OCI-LY1 (cell line): ENCODE data around the gene PDE9A.

Experiments
- H2AFZ ChIP-seq: fragments of 200-600 bp; sonication (generic), shearing (Covaris generic); 2 replicates; pipeline ENCODE4 v1.6.0; 2014; ENCODE audit warnings: antibody characterized with exemption, mild to moderate bottlenecking, low read length
- H3F3A ChIP-seq: fragments of 200-600 bp; sonication (generic), shearing (Covaris generic); 2 replicates; pipeline ENCODE4 v1.6.0; 2014; ENCODE audit warnings: mild to moderate bottlenecking, antibody characterized with exemption, low read length, moderate library complexity; ENCODE audit not compliant: insufficient read depth
- H3K27ac ChIP-seq: fragments of 200-600 bp; sonication (generic); 2 replicates; pipeline ENCODE4 v1.5.1; 2014; ENCODE audit warnings: low read length, mixed run types, mild to moderate bottlenecking, low read depth; ENCODE audit not compliant: poor library complexity, severe bottlenecking
- H3K27me3 ChIP-seq: fragments of 200-600 bp; sonication (generic); 2 replicates; pipeline ENCODE4 v1.6.0; 2014; ENCODE audit warnings: antibody characterized with exemption, mild to moderate bottlenecking, low read length, moderate library complexity; ENCODE audit not compliant: insufficient read depth
- H3K36me3 ChIP-seq: fragments of 200-600 bp; sonication (generic); 2 replicates; pipeline ENCODE4 v1.6.1; 2014; ENCODE audit warnings: mild to moderate bottlenecking, antibody characterized with exemption, low read length, moderate library complexity, mixed read lengths; ENCODE audit not compliant: insufficient read depth
- H3K4me1 ChIP-seq: fragments of 200-600 bp; sonication (generic); 2 replicates; pipeline ENCODE4 v1.5.1; 2014; ENCODE audit warnings: mild to moderate bottlenecking, low read length, moderate library complexity; ENCODE audit not compliant: insufficient read depth, severe bottlenecking
- H3K4me2 ChIP-seq: fragments of 200-600 bp; sonication (generic), shearing (Covaris generic); 2 replicates; pipeline ENCODE4 v1.6.1; 2014; ENCODE audit warnings: low read length
- H3K4me3 ChIP-seq: fragments of 200-600 bp; sonication (generic); 2 replicates; pipeline ENCODE4 v1.5.1; 2014; ENCODE audit warnings: low read length, low read depth, mild to moderate bottlenecking, mixed read lengths; ENCODE audit not compliant: poor library complexity, severe bottlenecking
- H3K79me2 ChIP-seq: fragments of 200-600 bp; shearing (Covaris generic); 2 replicates; pipeline ENCODE4 v1.6.1; 2016; ENCODE audit warnings: mixed run types, low read length, mixed read lengths; ENCODE audit not compliant: insufficient read depth
- H3K9ac ChIP-seq: fragments of 200-600 bp; sonication (generic), shearing (Covaris generic); 2 replicates; pipeline ENCODE4 v1.6.1; 2014; ENCODE audit warnings: mild to moderate bottlenecking, low read length, mixed read lengths
- H3K9me2 ChIP-seq: fragments of 200-600 bp; sonication (generic), shearing (Covaris generic); 2 replicates; pipeline ENCODE4 v1.6.1; 2014; ENCODE audit warnings: low read depth, mild to moderate bottlenecking, low read length, mixed read lengths
- H3K9me3 ChIP-seq: fragments of 200-600 bp; shearing (Covaris generic); 2 replicates; pipeline ENCODE4 v1.6.1; 2014; ENCODE audit warnings: low read length, mixed read lengths
- H4K20me1 ChIP-seq: fragments of 200-600 bp; sonication (generic), shearing (Covaris generic); 2 replicates; pipeline ENCODE4 v1.6.0; 2016; ENCODE audit warnings: mild to moderate bottlenecking, low read length; ENCODE audit not compliant: insufficient read depth
- CTCF ChIP-seq: fragments of 200-600 bp; sonication (generic), shearing (Covaris generic); IDR thresholded peaks from 2 replicates; pipeline ENCODE4 v1.5.1; 2017; ENCODE audit warnings: mild to moderate bottlenecking, antibody characterized with exemption, low read length, moderate library complexity, mixed read lengths
- EZH2 ChIP-seq: fragments of 200-600 bp; sonication (generic), shearing (Covaris generic); IDR thresholded peaks from 2 replicates; pipeline ENCODE4 v1.8.0; 2017; ENCODE audit warnings: borderline replicate concordance, mixed run types, mild to moderate bottlenecking, antibody characterized with exemption, low read length, moderate library complexity, mixed read lengths

The PDE9A gene

DNA sequence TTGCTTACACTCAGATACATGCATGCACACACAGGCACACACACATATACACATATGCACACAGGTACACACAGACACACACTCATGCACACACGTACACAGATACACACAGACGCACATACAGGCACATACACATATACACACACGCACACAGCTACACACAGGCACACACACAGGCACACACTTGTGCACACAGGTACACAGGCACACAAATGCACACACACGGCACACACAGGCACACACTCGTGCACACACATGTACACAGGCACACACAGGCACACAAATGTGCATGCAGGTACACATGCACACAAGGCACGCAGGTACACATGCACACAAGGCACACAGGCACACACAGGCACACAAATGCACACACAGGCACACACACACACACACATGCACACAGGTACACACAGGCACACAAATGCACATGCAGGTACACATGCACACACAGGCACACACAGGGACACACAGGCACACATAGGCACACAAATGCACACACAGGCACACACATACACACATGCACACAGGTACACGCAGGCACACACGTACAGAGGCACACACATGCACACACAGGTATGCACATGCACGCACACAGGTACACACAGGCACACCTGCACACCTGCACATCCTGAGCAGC lies 115.9 kb downstream of the PDE9A start:
- no peak overlapping the region for H3K4me3 ChIP-seq
- no peaks in the 10 kb centered on the region for H3F3A ChIP-seq
- no peak for TF ChIP-seq EZH2
- no peak for TF ChIP-seq CTCF
- H3K9me2 ChIP-seq = no peaks in the 10 kb centered on the region
- H3K9ac ChIP-seq = no peak overlapping the region
- H4K20me1 ChIP-seq = no peaks in the 10 kb centered on the region
- no peaks in the 10 kb centered on the region for H3K79me2 ChIP-seq
- H3K9me3 ChIP-seq = no peaks in the 10 kb centered on the region
- H3K27ac ChIP-seq = no peak overlapping the region
- H3K27me3 ChIP-seq = peaks cover 12% of the 10 kb centered on the region
- H3K36me3 ChIP-seq = no peaks in the 10 kb centered on the region
- H3K4me2 ChIP-seq = no peak overlapping the region
- no peaks in the 10 kb centered on the region for H3K4me1 ChIP-seq
- no peak overlapping the region for H2AFZ ChIP-seq

DNA sequence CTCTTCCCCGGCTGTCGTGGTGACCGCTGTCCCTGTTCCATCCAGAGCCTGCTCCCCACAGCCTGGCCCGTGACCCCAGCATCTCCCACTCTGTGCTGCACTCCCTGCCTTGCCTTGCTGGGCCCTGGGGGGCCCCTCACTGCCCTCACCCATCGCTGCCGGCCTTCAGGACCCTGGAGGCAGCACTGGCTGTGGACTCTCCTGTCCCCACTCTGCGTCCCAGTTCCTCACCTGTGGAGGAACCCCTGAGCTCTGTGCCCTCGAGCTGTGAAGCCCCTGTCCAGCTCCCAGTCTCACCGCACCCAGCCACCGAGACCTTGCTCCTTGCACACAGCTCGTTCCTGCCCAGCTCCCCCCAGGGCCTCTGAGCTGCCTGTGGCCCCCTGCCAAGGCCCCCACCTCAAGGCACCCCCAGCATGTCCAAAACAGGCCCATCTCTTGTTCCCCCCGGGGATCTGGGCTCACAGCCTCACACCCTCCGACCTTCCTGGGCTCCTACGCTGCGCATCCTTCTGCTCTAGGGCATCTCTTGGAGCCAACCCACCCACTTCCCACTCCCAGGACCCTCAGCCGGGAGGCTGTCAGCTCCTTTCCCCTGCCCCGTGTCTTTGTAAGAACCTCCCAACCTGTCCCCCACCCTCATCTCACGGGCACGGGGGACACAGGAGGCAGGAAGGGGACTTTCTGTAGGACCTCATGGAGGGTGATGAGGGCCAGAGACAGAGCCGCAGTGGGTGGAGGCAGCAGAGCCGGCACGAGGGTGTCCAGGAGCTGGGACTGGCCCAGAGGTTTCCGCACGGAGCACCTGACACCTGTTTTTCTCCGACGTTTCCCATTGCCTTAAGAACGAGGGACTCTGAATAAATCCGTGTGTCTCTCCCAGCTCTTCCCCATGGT lies 116.6 kb downstream of the PDE9A start:
- Histone ChIP-seq H3K9me3 (no peaks in the 10 kb centered on the region), H3K4me2 (no peak overlapping the region), H3K4me1 (no peaks in the 10 kb centered on the region), H3K4me3 (no peak overlapping the region), H4K20me1 (no peaks in the 10 kb centered on the region), H3K27me3 (peaks cover 9% of the 10 kb centered on the region), H3K9me2 (no peaks in the 10 kb centered on the region), H3F3A (no peaks in the 10 kb centered on the region), H2AFZ (no peak overlapping the region), H3K27ac (no peak overlapping the region), H3K79me2 (no peaks in the 10 kb centered on the region), H3K9ac (no peak overlapping the region), H3K36me3 (no peaks in the 10 kb centered on the region)
- no peak for TF ChIP-seq EZH2
- TF ChIP-seq CTCF = no peak

GRCh38 chr21:42770717-42771502 lies 117.5 kb downstream of the PDE9A start:
- H3K4me3 ChIP-seq = no peak overlapping the region

More at GRCh38 chr21:42770717-42771502, 117.5 kb downstream of the PDE9A start:
- Histone ChIP-seq H3K9me3 (no peaks in the 10 kb centered on the region), H3K27ac (no peak overlapping the region), H3F3A (no peaks in the 10 kb centered on the region), H2AFZ (no peak overlapping the region), H3K79me2 (no peaks in the 10 kb centered on the region), H3K4me1 (no peaks in the 10 kb centered on the region), H3K9ac (no peak overlapping the region), H3K9me2 (no peaks in the 10 kb centered on the region), H4K20me1 (no peaks in the 10 kb centered on the region), H3K36me3 (no peaks in the 10 kb centered on the region), H3K4me2 (no peak overlapping the region), H3K27me3 (peaks cover 6% of the 10 kb centered on the region)
- TF ChIP-seq CTCF (no peak), EZH2 (no peak)
